ENCODE results near the gene PPP6R2.

Gene PPP6R2

DNA sequence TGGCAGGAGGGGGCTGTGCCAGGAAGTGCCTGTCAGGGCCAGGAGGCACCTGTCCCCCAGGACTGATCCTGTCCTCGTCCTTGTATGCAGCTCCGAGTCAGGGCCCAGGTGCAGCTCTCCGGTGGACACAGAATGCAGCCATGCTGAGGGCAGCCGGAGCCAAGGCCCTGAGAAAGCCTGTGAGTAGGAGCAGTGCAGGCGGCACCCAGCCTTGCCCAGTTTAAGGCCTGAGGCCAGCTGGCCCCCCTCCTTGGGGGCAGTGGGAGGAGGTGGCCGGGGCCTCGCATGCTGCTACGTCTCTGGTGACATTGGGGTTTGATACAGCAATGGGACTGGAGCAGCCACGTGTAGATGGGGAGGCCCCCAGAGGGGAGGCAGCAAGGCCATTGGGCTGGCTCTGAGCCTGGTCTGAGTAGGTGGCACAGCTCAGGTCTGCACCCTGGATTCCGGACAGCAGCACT is 96.8 kb downstream of the PPP6R2 start:
- peak overlapping the region; percentile 73 for H2BK12ac ChIP-seq (ENCODE audit: low read length)
- no peak overlapping the region for H2BK15ac ChIP-seq (ENCODE audit: low read length)
- no peak overlapping the region for H2AK5ac ChIP-seq (ENCODE audit: low read depth, low read length)
- no peak overlapping the region for H3K4me2 ChIP-seq (ENCODE audit: insufficient read depth, low read length, poor library complexity, severe bottlenecking)
- H3K27me3 ChIP-seq (ENCODE audit: control insufficient read depth in 3 of 3, insufficient read depth in 3 of 3, low read depth in 1 of 3, low read length in 3 of 3) = no peaks in the 10 kb centered on the region
- H3K79me1 ChIP-seq (ENCODE audit: low read depth, low read length) = peaks cover 3% of the 10 kb centered on the region
- peak overlapping the region; percentile 85 for H4K91ac ChIP-seq (ENCODE audit: low read depth, low read length, poor library complexity)
- H3K9ac ChIP-seq (ENCODE audit: low read depth, low read length, poor library complexity) = no peak overlapping the region
- no peak overlapping the region for H3K4ac ChIP-seq (ENCODE audit: low read length)
- no peak overlapping the region for H3K14ac ChIP-seq (ENCODE audit: low read length)
- no peaks in the 10 kb centered on the region for H3K4me1 ChIP-seq (ENCODE audit: control insufficient read depth in 2 of 2, insufficient read depth in 1 of 2, low read depth in 1 of 2, low read length in 2 of 2)
- H3K9me3 ChIP-seq (replicated peaks in 1 of 2; ENCODE audit: control insufficient read depth in 2 of 2, insufficient read depth in 1 of 2, low read depth in 1 of 2, low read length in 2 of 2) = no peaks in the 10 kb centered on the region
- no peak overlapping the region for H4K8ac ChIP-seq (ENCODE audit: low read depth, low read length)
- peak overlapping the region; percentile 17 for H3K18ac ChIP-seq (ENCODE audit: low read length)
- no peak overlapping the region for H2BK120ac ChIP-seq (ENCODE audit: low read depth, low read length)
- no peak overlapping the region for H2AFZ ChIP-seq (ENCODE audit: low read length)
- peak overlapping the region; percentile 43 for H3K23ac ChIP-seq (ENCODE audit: low read depth, low read length, poor library complexity)
- no peak for DNase-seq (ENCODE audit: low spot score)
- H2BK5ac ChIP-seq (ENCODE audit: low read length) = peak overlapping the region; percentile 53
- H3K4me3 ChIP-seq (ENCODE audit: low read length in 2 of 2) = no peak overlapping the region
- H3K27ac ChIP-seq (replicated peaks; ENCODE audit: low read length) = no peak overlapping the region
- H3K36me3 ChIP-seq (replicated peaks in 1 of 2; ENCODE audit: control insufficient read depth in 2 of 2, insufficient read depth in 2 of 2, low read length in 2 of 2) = peaks cover 37 to 90% of the 10 kb centered on the region in 2 donors
- WGBS, 2 donors (ENCODE audit: extremely low coverage in 2 of 2, insufficient read length in 2 of 2, insufficient replicate concordance in 1 of 2) = no CpG with 5 or more reads among the region's 10 CpGs

GRCh38 chr22:50440544-50441249 is 97.6 kb downstream of the PPP6R2 start:
- H4K91ac ChIP-seq (ENCODE audit: low read depth, low read length, poor library complexity) = peak overlapping the region; percentile 53
- no peak overlapping the region for H3K14ac ChIP-seq (ENCODE audit: low read length)
- peaks cover 40 to 90% of the 10 kb centered on the region in 2 donors for H3K36me3 ChIP-seq (replicated peaks in 1 of 2; ENCODE audit: control insufficient read depth in 2 of 2, insufficient read depth in 2 of 2, low read length in 2 of 2)
- H2BK15ac ChIP-seq (ENCODE audit: low read length) = no peak overlapping the region
- no CpG with 5 or more reads among the region's 26 CpGs for WGBS, 2 donors (ENCODE audit: extremely low coverage in 2 of 2, insufficient read length in 2 of 2, insufficient replicate concordance in 1 of 2)
- no peak overlapping the region for H4K8ac ChIP-seq (ENCODE audit: low read depth, low read length)
- H2AFZ ChIP-seq (ENCODE audit: low read length) = no peak overlapping the region
- no peak for DNase-seq (ENCODE audit: low spot score)
- H3K4me1 ChIP-seq (ENCODE audit: control insufficient read depth in 2 of 2, insufficient read depth in 1 of 2, low read depth in 1 of 2, low read length in 2 of 2) = peaks cover 0 to 4% of the 10 kb centered on the region in 2 donors
- H2BK12ac ChIP-seq (ENCODE audit: low read length) = no peak overlapping the region
- H2AK5ac ChIP-seq (ENCODE audit: low read depth, low read length) = no peak overlapping the region
- no peak overlapping the region for H3K27ac ChIP-seq (replicated peaks; ENCODE audit: low read length)
- H3K9ac ChIP-seq (ENCODE audit: low read depth, low read length, poor library complexity) = no peak overlapping the region
- no peak overlapping the region for H3K23ac ChIP-seq (ENCODE audit: low read depth, low read length, poor library complexity)
- no peak overlapping the region for H3K4me3 ChIP-seq (ENCODE audit: low read length in 2 of 2)
- H3K9me3 ChIP-seq (replicated peaks in 1 of 2; ENCODE audit: control insufficient read depth in 2 of 2, insufficient read depth in 1 of 2, low read depth in 1 of 2, low read length in 2 of 2) = no peaks in the 10 kb centered on the region
- no peak overlapping the region for H2BK120ac ChIP-seq (ENCODE audit: low read depth, low read length)
- H3K4ac ChIP-seq (ENCODE audit: low read length) = no peak overlapping the region
- H3K79me1 ChIP-seq (ENCODE audit: low read depth, low read length) = peaks cover 3% of the 10 kb centered on the region
- H3K4me2 ChIP-seq (ENCODE audit: insufficient read depth, low read length, poor library complexity, severe bottlenecking) = no peak overlapping the region
- no peaks in the 10 kb centered on the region for H3K27me3 ChIP-seq (ENCODE audit: control insufficient read depth in 3 of 3, insufficient read depth in 3 of 3, low read depth in 1 of 3, low read length in 3 of 3)
- peak overlapping the region; percentile 53 for H2BK5ac ChIP-seq (ENCODE audit: low read length)
- no peak overlapping the region for H3K18ac ChIP-seq (ENCODE audit: low read length)

DNA sequence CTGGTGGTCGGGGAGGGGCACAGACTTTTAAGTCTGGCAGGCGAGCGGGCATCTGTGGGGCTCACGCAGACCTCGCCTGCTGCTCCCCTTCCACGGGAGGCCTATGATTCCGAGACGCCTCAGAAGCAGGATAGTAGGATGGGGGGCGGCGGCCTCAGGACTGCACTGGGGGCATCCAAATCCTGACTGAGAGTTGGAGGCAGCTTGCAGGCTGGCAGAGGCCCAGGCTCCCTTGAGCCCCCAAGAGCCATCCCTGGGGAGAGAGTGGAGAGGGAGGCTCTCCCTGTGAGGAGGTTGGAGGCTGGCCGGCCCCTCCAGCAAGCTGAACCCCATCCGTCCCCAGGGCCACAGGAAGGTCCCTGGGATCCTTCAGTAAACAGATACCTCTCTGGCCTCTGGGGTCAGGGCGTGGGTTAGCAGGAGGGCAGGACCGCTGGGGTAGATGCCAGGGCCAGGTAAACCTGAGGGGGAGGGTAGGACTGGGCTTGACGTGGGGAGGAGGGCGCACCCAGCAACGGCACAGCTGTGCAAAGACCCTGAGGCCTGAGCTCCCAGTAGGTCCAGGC is 98.4 kb downstream of the PPP6R2 start:
- no peak overlapping the region for H2BK15ac ChIP-seq (ENCODE audit: low read length)
- H4K8ac ChIP-seq (ENCODE audit: low read depth, low read length) = no peak overlapping the region
- no peak overlapping the region for H3K18ac ChIP-seq (ENCODE audit: low read length)
- no peak for DNase-seq (ENCODE audit: low spot score)
- H3K14ac ChIP-seq (ENCODE audit: low read length) = no peak overlapping the region
- H3K79me1 ChIP-seq (ENCODE audit: low read depth, low read length) = peaks cover 3% of the 10 kb centered on the region
- no CpG with 5 or more reads among the region's 17 CpGs for WGBS, 2 donors (ENCODE audit: extremely low coverage in 2 of 2, insufficient read length in 2 of 2, insufficient replicate concordance in 1 of 2)
- no peak overlapping the region for H2BK12ac ChIP-seq (ENCODE audit: low read length)
- H3K4me1 ChIP-seq (ENCODE audit: control insufficient read depth in 2 of 2, insufficient read depth in 1 of 2, low read depth in 1 of 2, low read length in 2 of 2) = peaks cover 0 to 4% of the 10 kb centered on the region in 2 donors
- no peak overlapping the region for H3K4me3 ChIP-seq (ENCODE audit: low read length in 2 of 2)
- no peak overlapping the region for H3K4ac ChIP-seq (ENCODE audit: low read length)
- H3K9ac ChIP-seq (ENCODE audit: low read depth, low read length, poor library complexity) = no peak overlapping the region
- H4K91ac ChIP-seq (ENCODE audit: low read depth, low read length, poor library complexity) = no peak overlapping the region
- H3K27me3 ChIP-seq (ENCODE audit: control insufficient read depth in 3 of 3, insufficient read depth in 3 of 3, low read depth in 1 of 3, low read length in 3 of 3) = no peaks in the 10 kb centered on the region
- H2BK120ac ChIP-seq (ENCODE audit: low read depth, low read length) = no peak overlapping the region
- no peak overlapping the region for H3K27ac ChIP-seq (replicated peaks; ENCODE audit: low read length)
- no peak overlapping the region for H2AK5ac ChIP-seq (ENCODE audit: low read depth, low read length)
- H2AFZ ChIP-seq (ENCODE audit: low read length) = no peak overlapping the region
- peaks cover 45 to 89% of the 10 kb centered on the region in 2 donors for H3K36me3 ChIP-seq (replicated peaks in 1 of 2; ENCODE audit: control insufficient read depth in 2 of 2, insufficient read depth in 2 of 2, low read length in 2 of 2)
- no peak overlapping the region for H2BK5ac ChIP-seq (ENCODE audit: low read length)
- no peaks in the 10 kb centered on the region for H3K9me3 ChIP-seq (replicated peaks in 1 of 2; ENCODE audit: control insufficient read depth in 2 of 2, insufficient read depth in 1 of 2, low read depth in 1 of 2, low read length in 2 of 2)
- no peak overlapping the region for H3K4me2 ChIP-seq (ENCODE audit: insufficient read depth, low read length, poor library complexity, severe bottlenecking)
- H3K23ac ChIP-seq (ENCODE audit: low read depth, low read length, poor library complexity) = peak overlapping the region; percentile 43

GRCh38 chr22:50443197-50443596 is 100.1 kb downstream of the PPP6R2 start:
- H3K23ac ChIP-seq (ENCODE audit: low read depth, low read length, poor library complexity) = peak overlapping the region; percentile 80
- no peak overlapping the region for H2BK12ac ChIP-seq (ENCODE audit: low read length)
- H3K4me2 ChIP-seq (ENCODE audit: insufficient read depth, low read length, poor library complexity, severe bottlenecking) = no peak overlapping the region
- no peak overlapping the region for H2AFZ ChIP-seq (ENCODE audit: low read length)
- DNase-seq (ENCODE audit: low spot score) = no peak
- H3K9me3 ChIP-seq (replicated peaks in 1 of 2; ENCODE audit: control insufficient read depth in 2 of 2, insufficient read depth in 1 of 2, low read depth in 1 of 2, low read length in 2 of 2) = no peaks in the 10 kb centered on the region
- H3K27me3 ChIP-seq (ENCODE audit: control insufficient read depth in 3 of 3, insufficient read depth in 3 of 3, low read depth in 1 of 3, low read length in 3 of 3) = no peaks in the 10 kb centered on the region
- peaks cover 0 to 4% of the 10 kb centered on the region in 2 donors for H3K4me1 ChIP-seq (ENCODE audit: control insufficient read depth in 2 of 2, insufficient read depth in 1 of 2, low read depth in 1 of 2, low read length in 2 of 2)
- H2BK5ac ChIP-seq (ENCODE audit: low read length) = no peak overlapping the region
- no peak overlapping the region for H4K91ac ChIP-seq (ENCODE audit: low read depth, low read length, poor library complexity)
- peaks cover 47 to 88% of the 10 kb centered on the region in 2 donors for H3K36me3 ChIP-seq (replicated peaks in 1 of 2; ENCODE audit: control insufficient read depth in 2 of 2, insufficient read depth in 2 of 2, low read length in 2 of 2)
- no peak overlapping the region for H3K4me3 ChIP-seq (ENCODE audit: low read length in 2 of 2)
- no peak overlapping the region for H2AK5ac ChIP-seq (ENCODE audit: low read depth, low read length)
- WGBS, 2 donors (ENCODE audit: extremely low coverage in 2 of 2, insufficient read length in 2 of 2, insufficient replicate concordance in 1 of 2) = no CpG with 5 or more reads among the region's 15 CpGs
- no peak overlapping the region for H4K8ac ChIP-seq (ENCODE audit: low read depth, low read length)
- no peak overlapping the region for H2BK15ac ChIP-seq (ENCODE audit: low read length)
- H3K14ac ChIP-seq (ENCODE audit: low read length) = no peak overlapping the region
- H3K79me1 ChIP-seq (ENCODE audit: low read depth, low read length) = peaks cover 3% of the 10 kb centered on the region
- no peak overlapping the region for H3K9ac ChIP-seq (ENCODE audit: low read depth, low read length, poor library complexity)
- peak overlapping the region; percentile 15 for H3K27ac ChIP-seq (replicated peaks; ENCODE audit: low read length)
- no peak overlapping the region for H2BK120ac ChIP-seq (ENCODE audit: low read depth, low read length)
- no peak overlapping the region for H3K18ac ChIP-seq (ENCODE audit: low read length)
- H3K4ac ChIP-seq (ENCODE audit: low read length) = no peak overlapping the region

Measured in neuronal stem cell (in vitro differentiated cells).